HG02870 (cell line): ENCODE measurements around the gene REV3L.
A peak's percentile ranks its signal among the peaks of the same experiment; 100 is the strongest.
"Not testable (repeated sequence)": the region's sequence is repeated elsewhere in the genome, so short reads cannot be mapped to it uniquely, and the experiment has no call there.

Experiments used
- ATAC-seq: cut with Tn5 transposase; IDR thresholded peaks from one replicate; pipeline ENCODE4 v1.9.1; 2021; ENCODE audit warnings: mild to moderate bottlenecking, moderate library complexity; ENCODE audit not compliant: unreplicated experiment

Gene REV3L, protein sequence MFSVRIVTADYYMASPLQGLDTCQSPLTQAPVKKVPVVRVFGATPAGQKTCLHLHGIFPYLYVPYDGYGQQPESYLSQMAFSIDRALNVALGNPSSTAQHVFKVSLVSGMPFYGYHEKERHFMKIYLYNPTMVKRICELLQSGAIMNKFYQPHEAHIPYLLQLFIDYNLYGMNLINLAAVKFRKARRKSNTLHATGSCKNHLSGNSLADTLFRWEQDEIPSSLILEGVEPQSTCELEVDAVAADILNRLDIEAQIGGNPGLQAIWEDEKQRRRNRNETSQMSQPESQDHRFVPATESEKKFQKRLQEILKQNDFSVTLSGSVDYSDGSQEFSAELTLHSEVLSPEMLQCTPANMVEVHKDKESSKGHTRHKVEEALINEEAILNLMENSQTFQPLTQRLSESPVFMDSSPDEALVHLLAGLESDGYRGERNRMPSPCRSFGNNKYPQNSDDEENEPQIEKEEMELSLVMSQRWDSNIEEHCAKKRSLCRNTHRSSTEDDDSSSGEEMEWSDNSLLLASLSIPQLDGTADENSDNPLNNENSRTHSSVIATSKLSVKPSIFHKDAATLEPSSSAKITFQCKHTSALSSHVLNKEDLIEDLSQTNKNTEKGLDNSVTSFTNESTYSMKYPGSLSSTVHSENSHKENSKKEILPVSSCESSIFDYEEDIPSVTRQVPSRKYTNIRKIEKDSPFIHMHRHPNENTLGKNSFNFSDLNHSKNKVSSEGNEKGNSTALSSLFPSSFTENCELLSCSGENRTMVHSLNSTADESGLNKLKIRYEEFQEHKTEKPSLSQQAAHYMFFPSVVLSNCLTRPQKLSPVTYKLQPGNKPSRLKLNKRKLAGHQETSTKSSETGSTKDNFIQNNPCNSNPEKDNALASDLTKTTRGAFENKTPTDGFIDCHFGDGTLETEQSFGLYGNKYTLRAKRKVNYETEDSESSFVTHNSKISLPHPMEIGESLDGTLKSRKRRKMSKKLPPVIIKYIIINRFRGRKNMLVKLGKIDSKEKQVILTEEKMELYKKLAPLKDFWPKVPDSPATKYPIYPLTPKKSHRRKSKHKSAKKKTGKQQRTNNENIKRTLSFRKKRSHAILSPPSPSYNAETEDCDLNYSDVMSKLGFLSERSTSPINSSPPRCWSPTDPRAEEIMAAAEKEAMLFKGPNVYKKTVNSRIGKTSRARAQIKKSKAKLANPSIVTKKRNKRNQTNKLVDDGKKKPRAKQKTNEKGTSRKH (N-terminal part only)

DNA sequence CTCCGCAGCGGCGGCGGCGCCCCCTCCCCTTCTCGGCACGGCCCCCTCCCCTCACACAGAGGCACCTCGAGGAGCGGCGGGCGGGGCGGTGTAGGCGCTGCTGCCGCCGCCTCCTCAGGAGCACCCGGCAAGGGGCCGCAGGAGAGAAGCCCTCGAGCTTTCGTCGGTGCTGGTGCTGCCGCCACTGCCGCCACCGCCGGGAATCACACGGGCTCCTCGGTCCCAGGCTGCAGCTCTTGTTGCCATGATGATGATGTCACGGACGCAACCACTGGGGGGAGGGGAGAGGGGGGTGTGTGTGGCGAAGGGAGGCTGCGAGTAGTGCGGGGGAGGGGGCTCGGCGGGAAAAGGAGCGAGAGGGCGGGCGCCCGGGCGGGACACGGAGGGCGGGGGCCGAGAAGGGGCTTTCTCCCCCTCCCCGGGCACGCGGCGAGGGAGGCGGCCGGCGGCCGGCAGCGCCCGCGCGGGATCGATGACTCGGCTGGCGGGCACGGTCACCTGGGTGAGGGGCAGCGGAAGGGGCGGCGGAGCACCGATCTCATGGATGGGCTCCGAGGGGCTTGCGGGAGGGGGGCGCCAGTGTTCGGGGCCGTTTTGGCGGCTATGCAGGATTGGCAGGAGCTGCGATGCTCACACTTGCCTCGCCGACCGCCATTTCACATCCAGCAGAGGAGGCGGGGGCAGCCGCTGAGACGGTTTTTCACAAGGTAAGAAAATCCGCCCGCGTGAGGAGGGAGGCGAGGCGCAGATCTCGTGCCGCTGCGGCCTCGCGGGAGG is at the start of gene REV3L:
Gene REV3L (minus strand): TSS at position 260 of the 777 bp plus-strand sequence. CDS start 330 bp downstream, outside the sequence.
- peak; percentile 25 for ATAC-seq

DNA sequence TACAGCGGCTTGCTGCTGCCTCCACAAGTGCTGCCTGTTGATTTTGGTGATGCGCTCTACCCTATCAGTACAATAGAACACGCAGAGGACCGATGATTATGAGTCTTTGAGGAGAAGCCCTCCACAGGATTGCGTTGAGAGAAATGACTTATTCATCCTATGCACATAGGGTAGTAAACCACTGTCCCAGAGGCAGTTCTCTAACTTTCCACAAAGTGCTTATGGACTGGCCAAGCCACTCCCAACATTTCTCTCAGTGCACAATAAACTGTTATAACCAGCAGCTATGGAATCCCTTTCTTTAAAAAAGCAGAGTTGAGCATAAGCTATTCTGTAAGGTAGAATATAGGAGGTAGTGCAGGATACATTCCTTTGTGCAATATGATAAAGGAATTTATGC is 48.2 kb upstream of the REV3L start:
- no peak for ATAC-seq

DNA sequence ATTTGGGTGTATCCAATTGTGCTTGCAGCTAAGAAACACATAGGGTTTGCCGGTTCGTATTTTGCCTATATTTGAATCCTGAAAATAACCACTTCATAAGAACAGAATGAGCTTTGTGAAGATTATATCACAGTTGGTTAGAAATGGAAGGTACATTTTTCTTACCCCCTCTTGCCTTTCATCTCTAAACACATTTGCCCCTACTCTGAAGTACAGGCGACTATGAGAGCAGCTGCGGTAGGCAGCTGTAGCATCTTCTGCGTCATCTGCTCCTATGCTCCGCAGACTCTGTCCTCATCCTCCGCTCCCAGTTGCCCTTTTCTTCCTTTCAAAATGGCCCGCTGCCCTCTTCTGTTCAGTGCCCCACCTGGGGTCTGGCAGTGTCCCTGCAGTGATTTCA is 47.6 kb upstream of the REV3L start:
- ATAC-seq = no peak

DNA sequence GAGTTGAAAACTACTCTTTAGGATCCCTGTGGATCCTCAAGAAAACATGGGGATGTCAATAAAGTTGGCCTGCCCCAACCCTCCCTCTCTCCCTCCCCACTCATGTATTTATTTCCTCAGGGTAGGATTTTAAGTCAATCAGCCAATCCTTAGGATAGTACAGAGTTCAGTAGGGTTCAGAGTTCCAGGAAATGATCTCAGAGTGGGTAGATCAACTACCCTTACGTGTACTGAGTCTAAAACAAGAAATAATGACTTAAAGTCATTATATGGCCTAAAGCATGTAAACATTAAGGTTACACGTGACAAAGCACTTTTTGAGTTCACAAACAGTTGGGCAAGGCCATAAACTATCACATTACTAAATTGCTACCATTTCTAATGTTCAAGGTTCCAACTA is 47.2 kb upstream of the REV3L start:
- ATAC-seq = no peak

DNA sequence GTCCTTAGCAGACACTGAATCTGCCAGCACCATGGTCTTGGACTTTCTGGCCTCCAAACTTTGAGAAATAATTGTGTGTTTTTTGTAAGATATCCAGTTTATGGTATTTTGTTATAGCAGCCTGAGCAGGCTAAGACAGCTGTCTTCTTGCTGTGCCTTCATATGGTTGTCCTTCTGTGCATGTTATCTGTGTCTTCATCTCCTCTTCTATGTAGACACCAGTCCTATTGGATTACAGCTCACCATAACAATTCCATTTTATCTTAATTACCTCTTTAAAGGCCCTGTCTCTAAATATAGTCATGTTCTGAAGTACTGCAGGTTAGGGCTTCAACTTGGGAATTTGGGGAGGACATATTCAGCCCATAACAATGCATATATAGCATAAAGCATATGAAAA is 44.3 kb upstream of the REV3L start:
- no peak for ATAC-seq

DNA sequence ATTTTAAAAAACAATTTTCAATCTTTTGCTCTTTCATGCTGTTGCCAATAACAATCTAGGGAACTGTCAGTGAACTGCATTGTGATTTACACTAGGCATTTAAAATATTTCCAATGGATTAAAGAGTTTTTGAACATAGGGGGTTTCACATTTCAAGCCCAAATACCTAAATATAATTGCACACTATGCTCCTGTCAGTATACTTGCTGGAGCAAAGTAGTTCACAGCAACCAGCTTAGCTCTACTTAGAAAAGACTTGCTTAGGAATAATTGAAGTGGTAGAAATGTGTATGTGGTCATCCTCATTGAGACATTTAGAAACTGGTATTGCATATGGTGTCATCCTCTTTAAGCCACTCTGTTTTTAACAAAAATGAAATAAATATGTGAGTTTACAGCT is 41.7 kb upstream of the REV3L start:
- ATAC-seq = no peak

DNA sequence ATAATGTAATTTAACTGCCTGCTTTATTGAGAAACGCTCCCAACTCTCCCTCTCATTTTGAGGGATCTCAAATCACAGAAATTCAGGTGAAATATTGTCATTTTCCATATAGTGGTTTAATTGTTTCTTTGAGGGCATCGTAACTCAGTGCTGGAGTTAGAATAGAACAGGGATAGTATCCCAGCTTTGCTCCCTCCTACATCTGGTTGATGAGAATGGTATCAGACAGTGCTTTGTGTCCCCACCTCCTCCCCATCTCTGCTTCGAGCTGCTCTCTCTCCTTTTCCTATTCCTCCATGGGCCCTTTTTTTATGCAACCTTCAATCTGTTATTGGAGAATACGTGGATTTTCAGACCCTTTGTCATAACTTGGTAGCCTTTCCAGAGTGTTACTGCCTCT is 41.2 kb upstream of the REV3L start:
- no peak for ATAC-seq

DNA sequence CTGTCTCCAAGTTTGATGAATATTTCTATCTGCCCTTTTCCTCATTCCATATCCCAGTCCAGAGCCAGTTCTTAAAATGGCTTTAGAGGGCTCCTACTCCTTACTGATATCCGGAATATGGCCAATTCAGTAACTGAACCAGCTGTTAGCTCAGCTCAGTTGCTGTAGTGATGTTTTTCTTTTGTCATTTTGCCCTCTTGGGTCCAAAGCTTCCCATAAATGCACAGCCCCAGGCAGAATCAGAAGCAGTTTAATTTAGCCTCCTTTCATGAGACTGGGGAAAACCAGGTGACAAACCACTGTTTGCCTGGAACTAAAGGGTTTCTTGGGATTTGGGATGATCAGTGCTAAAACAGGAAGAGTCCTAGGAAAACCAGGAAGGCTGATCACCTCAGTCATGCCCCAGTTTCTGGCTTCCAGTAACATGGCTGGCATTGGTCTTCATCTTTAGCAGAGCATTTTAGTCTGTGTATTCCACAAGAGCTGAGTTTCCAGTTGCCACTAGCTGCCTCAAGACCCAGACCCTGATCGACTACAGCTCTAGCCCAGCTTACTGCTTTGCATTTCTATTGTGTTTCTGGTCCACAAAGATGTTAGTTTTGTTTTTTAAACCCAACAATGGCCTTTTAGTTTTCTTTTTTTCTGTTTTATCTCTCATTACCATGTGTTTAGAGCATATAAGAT is 40.6 kb upstream of the REV3L start:
- no peak for ATAC-seq

DNA sequence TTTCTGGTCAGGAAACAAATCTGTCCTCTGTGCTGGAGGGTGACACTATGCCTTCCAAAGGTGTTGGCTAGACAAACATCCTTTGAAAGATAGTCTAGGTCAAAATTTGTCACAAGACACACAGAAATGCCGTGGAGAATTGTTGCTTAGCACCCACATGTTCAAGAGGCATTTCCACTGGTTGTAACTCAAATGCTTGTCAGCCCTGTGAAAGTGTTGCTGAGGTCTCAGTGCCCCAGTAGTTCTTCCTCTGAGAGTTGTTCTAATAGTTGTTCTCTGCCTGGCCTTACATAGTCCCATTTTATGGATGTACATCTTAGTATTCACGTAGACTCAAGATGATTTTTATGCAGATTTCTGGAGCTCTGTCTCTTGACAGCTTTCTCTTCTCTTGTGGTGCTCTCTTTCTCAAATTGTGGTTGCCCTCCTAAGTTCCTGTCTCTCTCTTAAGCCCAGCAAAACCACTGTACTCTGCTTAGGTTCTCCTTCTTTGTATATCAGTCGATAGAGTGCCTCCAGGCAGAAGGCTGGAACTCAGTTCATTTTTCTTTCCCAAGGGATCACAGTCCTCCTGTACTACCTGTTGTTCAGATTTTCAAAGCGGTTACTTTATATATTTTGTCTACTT is 39.5 kb upstream of the REV3L start:
- no peak for ATAC-seq

DNA sequence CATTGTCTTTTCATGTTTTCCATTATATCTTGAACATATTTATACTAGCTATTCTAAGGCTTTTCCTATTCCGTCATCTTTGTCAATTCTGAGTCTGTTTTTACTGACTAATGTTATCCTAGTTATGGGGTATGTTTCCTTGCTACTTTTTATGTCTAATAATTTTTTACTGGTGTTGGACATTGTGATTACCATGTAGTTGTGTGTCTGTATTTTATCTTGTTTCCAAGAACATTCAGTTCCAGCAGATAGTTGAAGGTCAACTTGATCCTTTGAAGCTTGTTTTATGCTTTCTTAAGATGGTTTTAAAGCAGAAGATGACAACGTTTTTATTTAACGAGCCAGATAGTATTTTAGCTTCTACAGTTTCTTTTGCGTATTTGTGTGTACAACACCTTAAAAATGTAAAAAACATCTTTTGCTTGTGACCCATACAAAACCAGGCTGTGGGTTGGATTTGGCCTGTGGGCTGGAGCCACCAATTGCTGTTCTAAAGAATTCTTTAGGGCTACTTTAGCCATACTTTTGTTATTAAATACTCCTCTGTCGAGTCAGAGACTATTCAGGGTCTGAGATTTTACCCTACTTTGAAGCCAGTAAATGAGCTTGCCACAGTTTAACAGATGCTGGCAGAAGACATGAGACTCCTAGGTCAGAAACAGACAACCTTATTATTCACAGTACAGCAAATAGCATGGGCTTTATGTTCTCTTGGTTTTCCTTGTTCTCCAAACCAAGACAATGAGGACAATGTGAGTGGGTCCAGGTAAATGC is 38.7 kb upstream of the REV3L start:
- no peak for ATAC-seq

DNA sequence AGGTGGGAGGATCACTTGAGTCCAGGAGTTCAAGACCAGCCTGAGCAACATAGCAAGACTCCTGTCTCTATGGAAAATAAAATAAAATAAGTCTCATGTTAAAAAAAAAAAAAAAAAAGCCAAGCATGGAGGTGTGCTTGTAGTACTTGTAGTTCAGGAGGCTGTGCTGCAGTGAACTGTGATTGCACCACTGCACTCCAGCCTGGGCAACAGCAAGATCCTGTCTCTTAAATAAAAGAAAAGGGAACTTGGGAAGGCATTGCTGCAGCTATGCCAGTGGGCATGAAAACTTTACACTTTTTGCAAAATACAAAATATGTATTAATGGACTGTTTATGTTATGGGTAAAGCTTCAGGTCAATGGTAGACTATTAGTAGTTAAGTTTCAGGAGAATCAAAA is 37.5 kb upstream of the REV3L start:
- ATAC-seq = no peak

DNA sequence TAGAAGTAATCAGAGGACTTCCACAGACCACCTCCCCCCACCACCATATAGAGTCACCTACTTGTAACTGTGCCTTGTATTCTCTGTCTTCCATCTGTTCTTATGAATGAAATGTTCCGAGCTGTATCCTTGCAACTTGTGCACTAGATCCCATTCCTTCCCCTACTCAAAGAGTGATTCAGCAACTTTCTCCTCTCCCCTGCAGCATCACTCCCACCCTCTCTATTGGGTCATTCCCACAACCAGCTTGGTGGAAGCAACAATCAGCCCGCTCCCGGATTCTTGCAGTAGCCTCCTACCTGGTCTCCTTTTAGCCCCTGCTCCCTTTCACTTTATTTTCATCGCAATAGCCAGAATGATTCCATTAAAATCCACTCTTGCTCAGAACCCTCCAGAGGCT is 34.9 kb upstream of the REV3L start:
- ATAC-seq = no peak

DNA sequence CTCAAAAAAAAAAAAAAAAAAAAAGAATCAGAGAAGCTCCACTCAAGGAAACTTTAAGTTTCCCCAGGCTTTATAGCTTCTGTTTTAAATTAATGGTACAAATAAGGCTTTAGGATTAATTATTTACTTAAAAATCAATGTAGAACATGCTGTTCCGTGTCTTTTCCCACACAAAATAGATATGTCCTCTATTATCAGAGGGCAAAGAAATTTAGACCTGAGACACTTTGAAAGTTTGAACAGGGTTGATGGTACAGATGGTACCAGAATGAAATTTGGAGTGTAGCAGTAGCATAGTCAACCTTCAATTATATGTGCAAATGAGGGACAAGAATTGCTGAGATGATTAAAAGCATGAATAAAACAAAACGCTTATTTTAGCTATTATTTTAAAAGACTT is 32.2 kb upstream of the REV3L start:
- no peak for ATAC-seq

DNA sequence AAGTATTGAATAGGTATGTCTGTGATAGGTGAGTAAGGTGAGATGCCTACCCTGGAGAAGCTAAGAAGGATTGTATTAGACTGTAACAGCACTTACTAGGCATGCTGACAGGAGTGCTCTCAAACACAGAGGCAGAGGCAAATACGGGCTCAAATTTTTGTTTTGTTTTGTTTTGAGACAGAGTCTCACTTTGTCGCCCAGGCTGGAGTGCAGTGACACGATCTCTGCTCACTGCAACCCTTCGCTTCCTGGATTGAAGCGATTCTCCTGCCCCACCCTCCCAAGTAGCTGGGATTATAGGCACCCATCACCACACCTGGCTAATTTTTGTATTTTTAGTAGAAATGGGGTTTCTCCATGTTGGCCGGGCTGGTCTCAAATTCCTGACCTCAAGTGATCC is 31.5 kb upstream of the REV3L start:
- not testable (repeated sequence) for ATAC-seq

DNA sequence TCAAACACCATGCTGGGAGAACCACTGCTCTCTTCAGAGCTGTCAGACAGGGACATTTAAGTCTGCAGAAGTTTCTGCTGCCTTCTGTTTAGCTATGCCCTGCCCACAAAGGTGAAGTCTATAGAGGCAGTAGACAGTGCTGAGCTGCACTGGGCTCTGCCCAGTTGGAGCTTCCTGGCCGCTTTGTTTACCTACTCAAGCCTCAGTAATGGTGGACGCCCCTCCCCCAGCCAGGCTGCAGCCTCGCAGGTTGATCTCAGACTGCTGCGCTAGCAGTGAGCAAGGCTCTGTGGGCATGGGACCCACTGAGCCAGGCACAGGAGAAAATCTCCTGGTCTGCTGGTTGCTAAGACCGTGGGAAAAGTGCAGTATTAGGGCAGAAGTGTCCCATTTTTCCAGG is 24.2 kb upstream of the REV3L start:
- not testable (repeated sequence) for ATAC-seq

DNA sequence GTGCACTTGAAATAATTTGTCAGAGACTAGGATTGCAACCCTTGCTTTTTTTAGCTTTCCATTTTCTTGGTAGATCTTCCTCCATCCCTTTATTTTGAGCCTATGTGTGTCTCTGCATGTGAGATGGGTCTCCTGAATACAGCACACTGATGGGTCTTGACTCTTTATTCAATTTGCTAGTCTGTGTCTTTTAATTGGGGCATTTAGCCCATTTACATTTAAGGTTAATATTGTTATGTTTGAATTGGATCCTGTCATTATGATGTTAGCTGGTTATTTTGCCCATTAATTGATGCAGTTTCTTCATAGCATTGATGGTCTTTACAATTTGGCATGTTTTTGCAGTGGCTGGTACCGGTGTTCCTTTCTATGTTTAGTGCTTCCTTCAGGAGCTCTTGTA is 22.5 kb upstream of the REV3L start:
- not testable (repeated sequence) for ATAC-seq

DNA sequence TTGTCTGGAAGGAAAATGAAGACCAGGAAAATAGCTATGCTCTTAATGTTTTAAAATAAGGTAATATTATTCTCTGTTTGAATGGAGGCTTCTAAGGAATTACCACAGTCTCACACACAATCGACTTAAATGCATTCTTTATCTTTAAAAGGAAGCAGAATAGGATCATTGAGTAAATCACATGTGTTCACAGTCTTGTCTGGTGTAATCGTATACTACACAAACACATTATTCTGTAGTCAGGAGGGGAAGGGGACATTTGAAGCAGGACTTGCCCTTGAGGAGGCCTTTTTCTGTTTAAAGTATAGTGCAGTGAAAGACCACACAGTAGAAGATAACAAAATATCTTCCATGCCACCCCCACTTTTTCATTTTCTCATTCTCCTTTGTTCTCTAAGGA is 20.6 kb upstream of the REV3L start:
- no peak for ATAC-seq

DNA sequence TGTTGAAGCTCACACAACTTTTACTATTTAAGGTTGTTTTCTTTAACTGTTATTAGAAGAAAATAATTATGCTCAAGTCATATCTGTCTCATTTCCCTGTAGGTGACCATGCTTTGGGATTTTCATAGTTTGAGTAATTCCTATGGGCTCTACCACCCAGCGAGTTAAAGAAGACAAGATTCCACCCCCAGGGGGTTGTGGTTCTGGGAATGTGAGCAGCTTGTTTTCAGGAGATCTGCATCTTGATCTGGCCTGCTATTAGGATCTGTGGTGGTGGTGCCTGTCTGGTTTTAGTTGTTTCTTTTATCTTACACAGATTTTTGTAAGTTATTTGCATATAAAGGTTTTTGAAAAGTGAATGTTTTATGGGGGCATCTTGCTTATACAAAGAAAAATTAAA is 20.2 kb upstream of the REV3L start:
- no peak for ATAC-seq

DNA sequence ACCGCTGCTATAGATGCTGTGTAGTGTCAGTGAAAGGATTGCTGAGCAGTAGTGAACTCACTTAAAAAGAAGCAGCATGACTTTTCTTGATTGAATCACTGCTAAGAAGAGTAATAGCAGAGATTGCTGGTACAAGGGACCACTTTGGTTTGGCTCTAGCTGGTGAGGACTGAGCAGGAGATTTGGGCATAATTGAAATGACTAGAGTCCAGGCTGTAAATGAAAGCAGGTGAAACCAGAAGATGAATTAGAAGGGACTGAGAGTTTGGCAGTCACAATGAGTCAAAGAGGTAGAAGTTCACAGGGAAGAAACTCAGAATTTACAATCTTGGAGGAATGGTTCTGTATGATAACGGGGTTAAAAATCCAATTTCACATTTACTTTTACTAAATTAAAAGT is 19.1 kb upstream of the REV3L start:
- ATAC-seq = no peak
